AG04449 (cell line): ENCODE results near the gene ABTB1.
"Not testable (repeated sequence)": the region's sequence is repeated elsewhere in the genome, so short reads cannot be mapped to it uniquely, and the experiment has no call there.

Source experiments
- CTCF ChIA-PET: fragments of 350-600 bp; formaldehyde crosslinking; extraction: SDS; loops from one replicate; lab custom pipeline; 2021; ENCODE audit warnings: antibody characterized with exemption; lab: Yijun Ruan, JAX
- POLR2A ChIA-PET: fragments of 400-600, 350-600 bp; formaldehyde crosslinking; extraction: SDS; loops from one replicate; lab custom pipeline; 2020; ENCODE audit warnings: antibody characterized with exemption, inconsistent platforms; lab: Yijun Ruan, JAX
- DNase-seq: peaks from one replicate; pipeline ENCODE4 v3.0.0-alpha.2; 2010; ENCODE audit warnings: low read depth, low spot score
- H3K4me3 ChIP-seq: 2 replicates; pipeline ENCODE4 v1.5.1; 2011; ENCODE audit warnings: low read depth, mild to moderate bottlenecking, control low read depth, low read length
- CTCF ChIP-seq: IDR thresholded peaks from one replicate; pipeline ENCODE4 v1.5.1; 2011; ENCODE audit warnings: mild to moderate bottlenecking, moderate library complexity, low read length, control low read depth, inconsistent platforms; ENCODE audit not compliant: insufficient read depth; ENCODE audit errors: missing control alignments

The ABTB1 gene

GRCh38 chr3:127698691-127699415 lies 26.1 kb downstream of the ABTB1 start:
- POLR2A ChIA-PET = interaction anchor here (1.0 kb wide), 1 partner anchor 9 kb away, joined by 3 read pairs; no protein-coding TSS in a partner anchor
- DNase-seq = no peak
- no peak for TF ChIP-seq CTCF
- H3K4me3 ChIP-seq = no peak overlapping the region
- CTCF ChIA-PET = interaction anchor here (0.7 to 4.2 kb wide), 5 partner anchors 13 to 272 kb away, joined by 3 to 28 read pairs (median 3); no protein-coding TSS in a partner anchor

GRCh38 chr3:127699416-127700300 lies 26.9 kb downstream of the ABTB1 start:
- CTCF ChIA-PET = interaction anchor here (0.7 to 3.0 kb wide), 6 partner anchors 8 to 271 kb away, joined by 3 to 12 read pairs (median 3); no protein-coding TSS in a partner anchor
- TF ChIP-seq CTCF = no peak
- H3K4me3 ChIP-seq = no peak overlapping the region
- no peak for DNase-seq
- POLR2A ChIA-PET = interaction anchor here (1.0 kb wide), 1 partner anchor 10 kb away, joined by 3 read pairs; no protein-coding TSS in a partner anchor

GRCh38 chr3:127700406-127700805 lies 27.7 kb downstream of the ABTB1 start:
- DNase-seq = no peak
- CTCF ChIA-PET = interaction anchor here (0.8 to 3.0 kb wide), 2 partner anchors 9 to 20 kb away, joined by 3 to 12 read pairs; no protein-coding TSS in a partner anchor

GRCh38 chr3:127701280-127701911 lies 28.6 kb downstream of the ABTB1 start:
- ChIA-PET CTCF (interaction anchor here (1.1 to 3.0 kb wide), 3 partner anchors 10 to 18 kb away, joined by 3 to 12 read pairs (median 3); no protein-coding TSS in a partner anchor), POLR2A (no interaction called here)
- DNase-seq = no peak
- TF ChIP-seq CTCF = no peak
- H3K4me3 ChIP-seq = no peak overlapping the region

More at GRCh38 chr3:127700406-127700805, 27.7 kb downstream of the ABTB1 start:
- POLR2A ChIA-PET = no interaction called here
- H3K4me3 ChIP-seq = no peak overlapping the region
- no peak for TF ChIP-seq CTCF

- CTCF ChIA-PET = interaction anchor here (1.1 to 3.0 kb wide), 3 partner anchors 10 to 19 kb away, joined by 3 to 12 read pairs (median 3); no protein-coding TSS in a partner anchor
- POLR2A ChIA-PET = no interaction called here
- no peak for TF ChIP-seq CTCF
Observed at GRCh38 chr3:127702151-127702578, 29.4 kb downstream of the ABTB1 start.

GRCh38 chr3:127704840-127705239 lies 32.1 kb downstream of the ABTB1 start:
- DNase-seq, CTCF ChIA-PET, POLR2A ChIA-PET, H3K4me3 ChIP-seq: not testable (repeated sequence)

More at GRCh38 chr3:127702151-127702578, 29.4 kb downstream of the ABTB1 start:
- H3K4me3 ChIP-seq = no peak overlapping the region
- no peak for DNase-seq
